Karpas-422 (cell line): ENCODE data around the gene PSMC5. TPM values are rescaled to one million over a fixed set of nuclear protein-coding genes. Genes with fewer than 3 reads are reported as not detected.
"Not testable (repeated sequence)": the region's sequence is repeated elsewhere in the genome, so short reads cannot be mapped to it uniquely, and the experiment has no call there.

Experiments
- DNase-seq: peaks from one replicate; pipeline ENCODE4 v3.0.0-alpha.2; 2015
- H2AFZ ChIP-seq: fragments of 200-600 bp; sonication (generic); 2 replicates; pipeline ENCODE4 v1.6.1; 2014; ENCODE audit warnings: antibody characterized with exemption, low read length, mixed read lengths
- H3K27ac ChIP-seq: fragments of 200-600 bp; sonication (generic); 2 replicates; pipeline ENCODE4 v1.5.1; 2014; ENCODE audit warnings: mild to moderate bottlenecking, low read length, moderate library complexity
- H3K27me3 ChIP-seq: fragments of 200-600 bp; sonication (generic); 2 replicates; pipeline ENCODE4 v1.6.1; 2014; ENCODE audit warnings: low read length, mixed read lengths
- H3K36me3 ChIP-seq: fragments of 200-600 bp; sonication (generic); 2 replicates; pipeline ENCODE4 v1.6.1; 2014; ENCODE audit warnings: low read length, mixed read lengths; ENCODE audit not compliant: insufficient read depth
- H3K4me1 ChIP-seq: fragments of 200-600 bp; sonication (generic); 2 replicates; pipeline ENCODE4 v1.6.1; 2014; ENCODE audit warnings: mild to moderate bottlenecking, low read length, mixed read lengths
- H3K4me2 ChIP-seq: fragments of 200-600 bp; sonication (generic); 2 replicates; pipeline ENCODE4 v1.6.1; 2014; ENCODE audit warnings: low read length, low read depth, mild to moderate bottlenecking; ENCODE audit not compliant: poor library complexity, severe bottlenecking
- H3K4me3 ChIP-seq: fragments of 200-600 bp; sonication (generic); 2 replicates; pipeline ENCODE4 v1.5.1; 2014; ENCODE audit warnings: mild to moderate bottlenecking, antibody characterized with exemption, low read length, mixed read lengths
- H3K79me2 ChIP-seq: fragments of 200-600 bp; sonication (generic); 2 replicates; pipeline ENCODE4 v1.6.1; 2014; ENCODE audit warnings: mild to moderate bottlenecking, low read length, mixed read lengths
- H3K9ac ChIP-seq: fragments of 200-600 bp; sonication (generic); 2 replicates; pipeline ENCODE4 v1.6.0; 2014; ENCODE audit warnings: low read length
- H3K9me2 ChIP-seq: fragments of 200-600 bp; sonication (generic), shearing (Covaris generic); replicated peaks from 2 replicates; pipeline ENCODE4 v1.6.0; 2014; ENCODE audit warnings: mild to moderate bottlenecking, low read length, moderate library complexity; ENCODE audit not compliant: insufficient read depth
- H3K9me3 ChIP-seq: fragments of 300-700, 200-600 bp; sonication (generic); 2 replicates; pipeline ENCODE4 v1.6.1; 2014; ENCODE audit warnings: low read length, mixed read lengths
- H4K20me1 ChIP-seq: fragments of 200-600 bp; sonication (generic); 2 replicates; pipeline ENCODE4 v1.6.1; 2014; ENCODE audit warnings: mild to moderate bottlenecking, antibody characterized with exemption, low read length, low read depth; ENCODE audit not compliant: insufficient read depth
- total RNA-seq: library from RNA; depleted of rRNA; stranded (reverse); fragments of >200 nt; shearing (Covaris generic); gene quantifications from 2 replicates; pipeline ENCODE4 v1.2.3, GENCODE V29; 2014; ENCODE audit warnings: low replicate concordance

PSMC5 gene
- total RNA-seq, 1 experiment from 2014 or later, result 26.9 TPM

DNA sequence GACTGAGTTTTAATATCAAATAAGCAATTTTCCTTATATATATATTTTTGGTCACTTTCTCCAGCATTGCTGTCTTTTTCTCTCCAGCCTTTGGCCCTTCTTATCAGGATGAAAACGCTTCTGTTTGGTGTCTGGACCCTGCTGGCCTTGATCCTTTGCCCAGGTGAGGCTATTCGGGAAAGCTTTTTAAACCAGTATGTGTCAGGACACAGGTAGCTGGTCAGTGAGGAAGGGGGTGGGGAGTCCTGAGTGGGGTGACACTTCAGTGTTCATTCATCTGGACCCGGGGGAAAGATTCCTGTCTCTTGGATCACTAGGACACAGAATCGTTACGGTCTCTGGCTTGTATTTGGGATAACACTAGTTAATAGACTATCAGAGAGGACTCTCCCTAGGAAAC lies 27.5 kb downstream of the PSMC5 start:
- no peaks in the 10 kb centered on the region for H3K9me2 ChIP-seq
- H3K4me2 ChIP-seq, result no peak overlapping the region
- H3K36me3 ChIP-seq, result no peaks in the 10 kb centered on the region
- H3K9ac ChIP-seq, result no peak overlapping the region
- H3K4me3 ChIP-seq, result no peak overlapping the region
- H4K20me1 ChIP-seq, result no peaks in the 10 kb centered on the region
- no peaks in the 10 kb centered on the region for H3K79me2 ChIP-seq
- H3K27me3 ChIP-seq, result no peaks in the 10 kb centered on the region
- no peaks in the 10 kb centered on the region for H3K4me1 ChIP-seq
- no peak overlapping the region for H3K27ac ChIP-seq
- no peak for DNase-seq
- no peaks in the 10 kb centered on the region for H3K9me3 ChIP-seq
- H2AFZ ChIP-seq, result no peak overlapping the region

GRCh38 chr17:63855185-63855584 lies 28.0 kb downstream of the PSMC5 start:
- H3K27ac ChIP-seq, result no peak overlapping the region
- no peaks in the 10 kb centered on the region for H3K9me3 ChIP-seq
- H3K4me3 ChIP-seq, result no peak overlapping the region
- H2AFZ ChIP-seq, result no peak overlapping the region
- H4K20me1 ChIP-seq, result no peaks in the 10 kb centered on the region
- H3K9ac ChIP-seq, result no peak overlapping the region
- no peaks in the 10 kb centered on the region for H3K36me3 ChIP-seq
- no peak overlapping the region for H3K4me2 ChIP-seq
- no peaks in the 10 kb centered on the region for H3K4me1 ChIP-seq
- H3K79me2 ChIP-seq, result no peaks in the 10 kb centered on the region
- H3K27me3 ChIP-seq, result no peaks in the 10 kb centered on the region
- no peak for DNase-seq
- no peaks in the 10 kb centered on the region for H3K9me2 ChIP-seq

DNA sequence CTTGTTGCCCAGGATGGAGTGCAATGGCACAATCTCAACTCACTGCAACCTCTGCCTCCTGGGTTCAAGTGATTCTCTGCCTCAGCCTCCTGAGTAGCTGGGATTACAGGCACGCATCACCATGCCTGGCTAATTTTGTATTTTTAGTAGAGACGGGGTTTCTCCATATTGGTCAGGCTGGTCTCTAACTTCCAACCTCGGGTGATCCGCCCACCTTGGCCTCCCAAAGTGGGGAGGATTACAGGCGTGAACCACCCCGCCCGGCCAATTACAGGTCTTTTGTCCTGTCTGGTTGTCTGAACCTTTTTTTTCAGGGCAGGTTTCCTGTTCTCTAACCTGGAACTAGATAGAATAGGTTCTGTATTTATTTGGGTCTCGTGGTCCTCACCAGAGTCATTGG lies 29.2 kb downstream of the PSMC5 start:
- not testable (repeated sequence) for H3K9me3 ChIP-seq, H3K36me3 ChIP-seq, H3K9ac ChIP-seq, H3K4me3 ChIP-seq, H3K4me1 ChIP-seq, H3K79me2 ChIP-seq, H2AFZ ChIP-seq, DNase-seq, H4K20me1 ChIP-seq, H3K9me2 ChIP-seq, H3K4me2 ChIP-seq, H3K27ac ChIP-seq, H3K27me3 ChIP-seq

DNA sequence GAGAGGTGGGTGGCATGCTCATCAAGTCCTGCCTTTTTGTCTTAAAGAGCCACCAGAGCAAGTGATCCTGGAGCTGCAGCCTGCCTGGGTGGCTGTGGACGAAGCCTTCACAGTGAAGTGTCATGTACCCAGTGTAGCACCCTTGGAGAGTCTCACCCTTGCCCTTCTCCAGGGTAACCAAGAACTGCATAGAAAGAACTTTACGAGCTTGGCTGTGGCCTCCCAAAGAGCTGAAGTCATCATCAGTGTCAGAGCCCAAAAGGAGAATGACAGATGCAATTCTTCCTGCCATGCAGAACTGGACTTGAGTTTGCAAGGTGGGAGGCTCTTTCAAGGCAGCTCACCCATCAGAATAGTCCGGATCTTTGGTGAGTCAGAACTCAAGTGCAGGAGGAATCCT lies 32.0 kb downstream of the PSMC5 start:
- Histone ChIP-seq H3K27ac (no peak overlapping the region), H3K4me1 (no peaks in the 10 kb centered on the region), H4K20me1 (no peaks in the 10 kb centered on the region), H3K27me3 (no peaks in the 10 kb centered on the region), H3K36me3 (no peaks in the 10 kb centered on the region), H3K4me2 (no peak overlapping the region), H3K4me3 (no peak overlapping the region), H3K9me2 (no peaks in the 10 kb centered on the region), H3K79me2 (no peaks in the 10 kb centered on the region), H3K9me3 (no peaks in the 10 kb centered on the region), H2AFZ (no peak overlapping the region), H3K9ac (no peak overlapping the region)
- no peak for DNase-seq

DNA sequence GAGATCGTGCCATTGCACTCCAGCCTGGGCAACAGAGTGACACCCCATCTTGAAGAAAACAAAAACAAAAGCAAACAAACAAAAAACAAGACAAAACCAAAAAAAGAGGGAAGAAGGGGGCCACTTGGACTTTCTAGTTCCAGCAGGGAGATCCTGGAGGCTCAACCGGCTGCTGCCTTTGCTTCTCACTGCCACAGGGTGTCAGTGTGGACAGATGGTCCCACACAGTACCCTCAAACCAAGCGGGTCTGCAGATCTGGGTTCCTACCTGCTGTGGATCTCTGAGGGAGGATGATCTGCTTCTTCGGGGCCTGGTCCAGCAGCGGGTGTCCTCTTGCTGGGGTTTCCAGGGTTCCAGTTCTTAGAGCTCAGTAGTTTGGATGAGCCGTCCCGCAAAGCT lies 39.4 kb downstream of the PSMC5 start:
- not testable (repeated sequence) for H3K9me2 ChIP-seq, DNase-seq, H3K4me1 ChIP-seq, H3K27me3 ChIP-seq, H3K4me3 ChIP-seq, H3K27ac ChIP-seq, H3K4me2 ChIP-seq, H3K9ac ChIP-seq, H3K79me2 ChIP-seq, H2AFZ ChIP-seq, H3K36me3 ChIP-seq, H4K20me1 ChIP-seq, H3K9me3 ChIP-seq

GRCh38 chr17:63869491-63870291 lies 42.5 kb downstream of the PSMC5 start:
- not testable (repeated sequence) for H3K27me3 ChIP-seq, H4K20me1 ChIP-seq, H3K79me2 ChIP-seq, H3K4me1 ChIP-seq, H3K27ac ChIP-seq, H3K4me3 ChIP-seq, H3K4me2 ChIP-seq, H3K9me2 ChIP-seq, DNase-seq, H3K36me3 ChIP-seq, H3K9ac ChIP-seq, H2AFZ ChIP-seq, H3K9me3 ChIP-seq

- not testable (repeated sequence) for H3K27ac ChIP-seq, H3K36me3 ChIP-seq, H2AFZ ChIP-seq, H3K4me1 ChIP-seq, H4K20me1 ChIP-seq, H3K79me2 ChIP-seq, H3K27me3 ChIP-seq, H3K4me3 ChIP-seq, H3K4me2 ChIP-seq, H3K9ac ChIP-seq, DNase-seq, H3K9me3 ChIP-seq, H3K9me2 ChIP-seq
These were observed 43.0 kb downstream of the PSMC5 start for GRCh38 chr17:63870292-63870665.

DNA sequence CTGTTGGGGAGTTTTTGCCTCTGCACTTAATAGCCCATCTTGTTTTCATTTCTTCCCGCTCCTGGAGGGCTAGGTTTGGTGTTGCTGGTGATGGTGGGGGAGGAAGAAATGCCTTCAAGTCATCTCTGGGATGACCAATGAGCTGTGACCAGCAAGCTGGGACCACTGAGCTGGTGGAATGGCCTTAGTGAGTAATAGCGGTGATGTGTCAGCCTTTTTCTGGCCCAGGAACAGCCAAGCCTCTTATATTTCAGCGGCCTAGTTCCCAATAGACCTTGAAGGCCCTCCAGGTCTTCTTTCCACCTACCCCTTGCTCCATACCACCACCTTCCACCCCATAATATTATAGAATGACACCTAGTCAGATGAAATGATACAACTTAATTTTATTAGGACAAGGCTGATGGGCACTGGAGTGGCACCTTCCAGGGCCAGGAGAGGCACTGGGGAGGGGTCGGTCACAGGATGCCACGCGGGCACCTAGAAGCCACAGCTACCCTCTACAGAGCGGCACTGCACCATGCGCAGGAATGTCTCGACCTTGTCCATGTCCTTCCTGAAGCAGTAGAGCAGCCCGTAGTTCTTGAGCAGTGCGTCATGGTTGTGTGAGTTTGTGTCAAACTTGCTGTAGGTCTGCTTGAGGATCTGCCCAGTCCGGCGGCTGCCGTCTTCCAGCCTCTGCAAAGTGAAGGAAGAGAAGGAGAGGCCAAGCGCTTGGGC lies 44.6 kb downstream of the PSMC5 start:
- H3K4me1 ChIP-seq, H3K4me3 ChIP-seq, H3K36me3 ChIP-seq, H3K79me2 ChIP-seq, H3K9me3 ChIP-seq, DNase-seq, H3K9me2 ChIP-seq, H3K4me2 ChIP-seq, H3K27me3 ChIP-seq, H4K20me1 ChIP-seq, H2AFZ ChIP-seq, H3K9ac ChIP-seq, H3K27ac ChIP-seq: not testable (repeated sequence)
